GM12875 (cell line): Measurements from ENCODE around the gene UACA.
"Not testable (repeated sequence)": the region's sequence is repeated elsewhere in the genome, so short reads cannot be mapped to it uniquely, and the experiment has no call there.

Experiments
- H3K4me3 ChIP-seq: one replicate; pipeline ENCODE4 v1.5.1; 2011; ENCODE audit warnings: low read depth, low read length, control low read depth
- TF ChIP-seq, protein P1 (sequence below): IDR thresholded peaks from 2 replicates; pipeline ENCODE4 v1.5.1; 2011; ENCODE audit warnings: low read depth, mild to moderate bottlenecking, control low read depth, inconsistent platforms, low read length, moderate library complexity, borderline replicate concordance; ENCODE audit not compliant: insufficient read depth

UACA gene

DNA sequence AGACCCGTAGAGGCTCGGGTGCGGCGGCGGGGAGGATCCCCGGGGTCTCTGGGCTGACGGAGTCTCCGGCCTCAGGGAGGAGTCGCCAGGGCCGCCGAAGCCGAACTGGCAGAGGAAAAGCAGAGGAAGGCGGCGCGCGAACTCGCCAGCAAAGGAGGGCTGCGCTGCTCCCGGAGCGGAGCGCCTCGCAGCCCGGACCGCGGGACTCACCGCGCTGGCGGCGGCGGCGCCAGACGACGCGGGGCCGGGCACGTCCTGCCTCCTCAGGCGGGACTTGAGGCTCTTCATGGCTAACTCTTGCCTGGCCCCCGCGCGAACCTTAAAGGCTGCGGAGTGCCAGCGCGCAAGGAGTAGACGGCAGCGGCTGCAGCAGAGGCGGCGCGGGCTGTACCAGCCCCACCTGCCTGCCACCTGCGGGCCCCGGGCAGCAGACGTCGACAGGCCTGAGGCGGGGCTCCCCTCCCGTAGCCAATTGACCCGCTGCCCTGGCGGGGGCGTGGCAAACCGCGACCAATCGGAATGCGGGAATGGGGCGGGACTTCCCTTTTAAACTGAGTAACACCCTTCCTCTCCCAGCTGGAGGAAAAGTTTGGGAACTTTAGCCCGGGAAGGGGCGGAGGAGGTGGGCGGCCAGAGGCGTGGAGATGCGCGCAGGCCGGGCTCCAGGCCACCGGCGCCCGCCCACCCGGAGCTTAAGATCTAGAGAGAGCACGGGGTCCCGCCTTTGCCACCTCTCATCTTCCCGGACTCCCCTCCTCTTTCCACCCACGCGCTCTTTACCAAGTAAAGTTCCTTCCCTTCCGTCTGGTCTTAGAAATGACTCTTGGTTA is at the start of gene UACA:
Gene UACA (minus strand): TSS at position 439 of the 830 bp plus-strand sequence. CDS start 151 bp downstream, at position 288.
- TF ChIP-seq, protein P1, sequence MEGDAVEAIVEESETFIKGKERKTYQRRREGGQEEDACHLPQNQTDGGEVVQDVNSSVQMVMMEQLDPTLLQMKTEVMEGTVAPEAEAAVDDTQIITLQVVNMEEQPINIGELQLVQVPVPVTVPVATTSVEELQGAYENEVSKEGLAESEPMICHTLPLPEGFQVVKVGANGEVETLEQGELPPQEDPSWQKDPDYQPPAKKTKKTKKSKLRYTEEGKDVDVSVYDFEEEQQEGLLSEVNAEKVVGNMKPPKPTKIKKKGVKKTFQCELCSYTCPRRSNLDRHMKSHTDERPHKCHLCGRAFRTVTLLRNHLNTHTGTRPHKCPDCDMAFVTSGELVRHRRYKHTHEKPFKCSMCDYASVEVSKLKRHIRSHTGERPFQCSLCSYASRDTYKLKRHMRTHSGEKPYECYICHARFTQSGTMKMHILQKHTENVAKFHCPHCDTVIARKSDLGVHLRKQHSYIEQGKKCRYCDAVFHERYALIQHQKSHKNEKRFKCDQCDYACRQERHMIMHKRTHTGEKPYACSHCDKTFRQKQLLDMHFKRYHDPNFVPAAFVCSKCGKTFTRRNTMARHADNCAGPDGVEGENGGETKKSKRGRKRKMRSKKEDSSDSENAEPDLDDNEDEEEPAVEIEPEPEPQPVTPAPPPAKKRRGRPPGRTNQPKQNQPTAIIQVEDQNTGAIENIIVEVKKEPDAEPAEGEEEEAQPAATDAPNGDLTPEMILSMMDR, result no peak
- H3K4me3 ChIP-seq, result peak within 1 kb of the TSS; percentile 48

GRCh38 chr15:70812827-70813364 is 49.5 kb upstream of the UACA start:
- TF ChIP-seq, protein P1, result no peak

DNA sequence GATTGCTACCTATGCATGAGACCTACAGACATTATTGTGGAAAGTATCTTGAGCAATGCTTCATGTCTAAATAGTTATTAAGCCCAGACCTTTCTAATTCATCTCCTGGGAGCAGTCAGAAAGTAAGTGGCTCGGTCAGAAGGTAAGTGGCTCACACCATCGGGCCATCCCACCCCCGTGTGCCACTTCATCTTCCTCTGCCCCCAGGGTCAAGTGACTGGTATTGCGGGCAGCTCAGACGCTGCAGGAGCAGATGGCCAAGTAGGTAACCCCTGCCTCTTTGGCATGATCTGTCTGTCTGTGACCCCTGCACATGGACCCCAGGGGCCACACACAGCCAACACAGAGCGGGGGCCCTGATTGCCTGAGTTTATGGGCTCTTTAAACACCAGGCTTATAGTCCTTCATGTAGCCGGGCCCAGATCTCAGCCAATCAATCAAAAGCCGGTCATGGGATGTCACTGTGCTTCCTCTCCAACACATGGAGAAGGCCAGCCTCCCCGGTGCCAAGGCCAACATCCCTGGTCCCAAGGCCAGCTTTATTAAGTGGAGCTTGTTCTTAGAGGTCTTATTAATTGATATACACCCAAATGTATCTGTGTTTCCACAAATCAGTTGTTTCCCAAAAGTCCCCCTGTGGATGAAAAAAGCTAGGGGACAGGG is 47.7 kb upstream of the UACA start:
- TF ChIP-seq, protein P1, result no peak
- no peak overlapping the region for H3K4me3 ChIP-seq

More at GRCh38 chr15:70812827-70813364, 49.5 kb upstream of the UACA start:
- no peak overlapping the region for H3K4me3 ChIP-seq

DNA sequence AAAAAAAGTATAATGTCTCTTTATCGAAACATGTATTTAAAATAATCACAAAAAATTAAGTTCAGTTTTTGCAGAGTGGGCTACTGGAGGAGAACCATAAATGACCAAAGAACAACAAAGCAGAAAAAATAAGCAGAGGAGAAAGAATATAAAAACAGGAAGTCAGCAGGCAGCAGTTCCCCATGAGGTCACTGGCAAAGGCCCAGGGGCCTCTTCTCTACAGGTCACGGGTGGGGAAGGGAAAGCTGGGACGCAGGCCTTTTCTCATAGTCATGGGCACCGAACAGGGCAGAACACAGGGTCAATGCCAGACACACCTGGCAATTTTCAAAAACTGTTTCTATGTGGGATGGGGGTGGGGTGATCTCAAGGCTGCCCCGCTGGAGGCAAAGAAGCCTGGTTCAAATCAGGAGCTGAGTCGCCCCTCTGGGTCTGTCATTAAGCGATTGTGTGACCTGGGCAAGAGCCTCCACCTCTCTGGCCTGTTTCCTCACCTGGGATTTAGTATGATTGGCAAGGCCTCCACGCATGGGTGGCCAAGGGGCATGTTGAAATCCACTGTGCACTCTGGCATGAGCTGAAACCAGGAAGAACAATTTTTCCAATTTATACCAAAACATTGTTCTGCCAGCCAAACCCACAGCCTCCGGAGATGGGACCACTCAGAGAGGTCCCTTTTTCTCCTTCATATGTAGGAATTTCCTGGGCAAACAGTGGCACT is 43.8 kb upstream of the UACA start:
- TF ChIP-seq, protein P1, result no peak
- H3K4me3 ChIP-seq, result no peak overlapping the region

DNA sequence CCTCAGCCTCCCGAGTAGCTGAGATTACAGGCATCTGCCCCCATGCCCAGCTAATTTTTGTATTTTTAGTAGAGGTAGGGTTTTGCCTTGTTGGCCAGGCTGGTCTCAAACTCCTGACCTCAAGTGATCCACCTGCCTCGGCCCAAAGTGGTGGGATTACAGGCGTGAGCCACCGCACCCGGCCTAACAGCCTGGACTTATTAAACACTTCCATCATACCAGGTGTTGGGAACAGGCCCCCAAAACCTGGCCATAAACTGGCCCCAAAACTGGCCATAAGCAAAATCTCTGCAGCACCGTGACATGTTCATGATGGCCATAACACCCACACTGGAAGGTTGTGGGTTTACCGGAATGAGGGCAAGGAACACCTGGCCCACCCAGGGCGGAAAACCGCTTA is 41.0 kb upstream of the UACA start:
- H3K4me3 ChIP-seq, result not testable (repeated sequence)

- TF ChIP-seq, protein P1, result no peak
Measured at GRCh38 chr15:70802629-70803028, 39.3 kb upstream of the UACA start.

DNA sequence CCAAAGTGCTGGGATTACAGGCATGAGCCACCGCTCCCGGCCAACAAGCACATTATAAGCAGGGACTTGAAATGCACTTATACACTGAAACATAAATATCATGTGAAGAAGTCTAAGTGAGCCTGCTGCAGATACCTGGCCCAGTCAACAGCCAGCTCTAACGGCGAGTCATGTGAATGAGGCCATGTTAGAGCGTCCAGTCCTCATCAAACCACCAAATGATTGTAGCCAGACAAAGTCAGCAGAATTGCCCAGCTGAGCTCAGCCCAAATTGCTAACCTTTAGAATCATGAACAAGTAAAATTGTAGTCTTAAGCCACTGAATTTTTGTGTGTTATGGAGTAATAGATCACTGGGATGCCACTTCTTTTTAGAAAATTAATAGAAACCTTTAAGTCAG is 37.8 kb upstream of the UACA start:
- TF ChIP-seq, protein P1, result no peak
- no peak overlapping the region for H3K4me3 ChIP-seq

More at GRCh38 chr15:70802629-70803028, 39.3 kb upstream of the UACA start:
- no peak overlapping the region for H3K4me3 ChIP-seq
